GM12875 (cell line): ENCODE results near the gene BDH1.

Experiments used
- H3K4me3 ChIP-seq: one replicate; pipeline ENCODE4 v1.5.1; 2011; ENCODE audit warnings: low read depth, low read length, control low read depth
- TF ChIP-seq, protein P1 (sequence below): IDR thresholded peaks from 2 replicates; pipeline ENCODE4 v1.5.1; 2011; ENCODE audit warnings: low read depth, mild to moderate bottlenecking, control low read depth, inconsistent platforms, low read length, moderate library complexity, borderline replicate concordance; ENCODE audit not compliant: insufficient read depth

The BDH1 gene

DNA sequence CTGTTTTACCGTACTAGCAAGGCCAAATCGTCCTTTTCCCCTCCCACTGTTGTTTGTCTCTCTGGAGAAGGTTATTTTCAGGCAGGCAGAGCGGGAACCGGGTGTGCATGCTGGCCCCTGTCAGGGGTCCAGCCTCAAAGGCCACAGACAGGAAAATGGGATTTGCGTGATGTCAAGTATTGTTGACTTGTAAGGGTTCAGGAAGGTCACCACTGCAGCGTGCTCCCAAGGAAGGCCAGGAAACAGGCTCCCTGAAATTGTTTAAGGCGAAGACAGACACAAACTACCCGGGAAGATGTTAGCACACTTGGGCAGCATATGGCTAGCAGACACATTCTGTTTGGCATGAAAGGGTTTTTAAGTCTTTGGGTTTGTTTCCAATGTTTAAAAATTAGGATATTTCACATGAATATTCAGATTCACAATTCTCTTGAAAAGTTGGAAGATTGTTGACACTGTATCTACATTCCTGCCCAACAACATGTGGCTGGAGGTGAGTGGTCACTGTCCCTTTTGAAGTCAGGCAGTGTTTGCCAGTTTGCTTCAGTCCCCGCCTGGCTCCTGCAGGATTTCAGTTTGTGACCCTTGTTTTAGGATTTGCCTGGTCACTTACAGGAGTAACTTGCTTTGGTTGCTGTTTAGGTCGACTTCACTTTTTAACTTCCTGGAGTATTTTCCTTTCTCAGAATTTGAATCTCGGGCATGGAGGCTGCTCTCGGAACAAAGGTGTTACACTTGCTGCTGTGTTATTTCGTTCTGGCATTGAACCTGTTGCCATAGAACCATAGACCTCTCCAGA is 90.4 kb downstream of the BDH1 start:
- H3K4me3 ChIP-seq, result no peak overlapping the region
- TF ChIP-seq, protein P1, sequence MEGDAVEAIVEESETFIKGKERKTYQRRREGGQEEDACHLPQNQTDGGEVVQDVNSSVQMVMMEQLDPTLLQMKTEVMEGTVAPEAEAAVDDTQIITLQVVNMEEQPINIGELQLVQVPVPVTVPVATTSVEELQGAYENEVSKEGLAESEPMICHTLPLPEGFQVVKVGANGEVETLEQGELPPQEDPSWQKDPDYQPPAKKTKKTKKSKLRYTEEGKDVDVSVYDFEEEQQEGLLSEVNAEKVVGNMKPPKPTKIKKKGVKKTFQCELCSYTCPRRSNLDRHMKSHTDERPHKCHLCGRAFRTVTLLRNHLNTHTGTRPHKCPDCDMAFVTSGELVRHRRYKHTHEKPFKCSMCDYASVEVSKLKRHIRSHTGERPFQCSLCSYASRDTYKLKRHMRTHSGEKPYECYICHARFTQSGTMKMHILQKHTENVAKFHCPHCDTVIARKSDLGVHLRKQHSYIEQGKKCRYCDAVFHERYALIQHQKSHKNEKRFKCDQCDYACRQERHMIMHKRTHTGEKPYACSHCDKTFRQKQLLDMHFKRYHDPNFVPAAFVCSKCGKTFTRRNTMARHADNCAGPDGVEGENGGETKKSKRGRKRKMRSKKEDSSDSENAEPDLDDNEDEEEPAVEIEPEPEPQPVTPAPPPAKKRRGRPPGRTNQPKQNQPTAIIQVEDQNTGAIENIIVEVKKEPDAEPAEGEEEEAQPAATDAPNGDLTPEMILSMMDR, result no peak

DNA sequence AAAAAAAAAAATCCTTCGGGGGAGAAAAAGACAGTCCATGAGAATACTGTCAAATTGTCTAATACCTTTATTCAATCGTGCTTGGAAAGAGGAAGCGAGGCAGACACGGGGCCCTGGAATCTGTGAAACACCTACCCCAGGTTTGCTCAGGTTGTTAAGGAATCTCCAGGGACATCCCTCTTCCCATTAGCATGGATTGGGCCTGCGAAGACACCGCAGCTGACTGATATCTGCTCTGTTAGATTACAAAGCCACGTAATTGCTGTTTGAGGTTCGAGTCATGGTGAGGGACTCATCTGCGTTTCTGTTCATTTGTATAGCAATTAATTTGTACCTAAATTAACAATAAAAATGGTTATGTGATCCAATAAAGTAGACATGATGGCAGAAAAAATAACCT is 91.0 kb downstream of the BDH1 start:
- TF ChIP-seq, protein P1, result no peak
- no peak overlapping the region for H3K4me3 ChIP-seq

DNA sequence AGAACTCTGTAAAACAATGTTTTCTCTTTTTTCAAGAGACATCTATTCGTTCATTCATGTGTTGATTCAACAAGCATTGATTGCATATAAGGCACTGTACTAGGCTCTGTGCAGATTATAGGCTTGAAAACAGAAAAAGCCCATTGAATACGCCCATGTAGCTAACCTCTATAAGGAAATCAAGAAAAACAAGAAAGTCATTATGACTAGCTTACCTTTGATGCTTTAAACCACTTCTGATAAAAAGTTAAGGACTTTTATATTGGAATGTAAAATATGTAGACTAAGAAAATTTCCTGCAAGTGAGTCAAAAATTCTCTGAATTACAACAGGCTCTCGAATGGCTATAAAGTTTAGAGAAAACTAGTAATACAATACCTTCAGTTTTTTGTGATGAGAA is 92.5 kb downstream of the BDH1 start:
- TF ChIP-seq, protein P1, result no peak
- no peak overlapping the region for H3K4me3 ChIP-seq

DNA sequence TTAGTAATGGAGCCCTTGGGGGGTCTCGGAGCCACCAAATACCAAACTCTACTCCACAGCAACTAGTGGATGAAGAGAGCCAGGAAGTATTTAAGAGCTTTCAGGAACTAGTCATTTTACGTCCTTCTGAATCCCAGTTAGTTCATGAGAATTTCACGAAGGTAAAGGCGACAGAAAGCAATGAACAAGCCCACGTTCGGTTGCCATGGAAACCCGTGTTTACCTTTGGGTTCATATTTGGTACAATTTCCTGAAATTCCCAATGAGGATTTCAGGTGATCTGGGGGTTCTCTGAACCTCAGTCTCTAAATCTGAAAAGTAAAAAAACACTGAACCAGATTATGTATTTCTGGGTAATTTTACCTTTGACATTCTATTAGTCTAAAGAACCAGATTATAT is 93.0 kb downstream of the BDH1 start:
- no peak overlapping the region for H3K4me3 ChIP-seq
- TF ChIP-seq, protein P1, result no peak

DNA sequence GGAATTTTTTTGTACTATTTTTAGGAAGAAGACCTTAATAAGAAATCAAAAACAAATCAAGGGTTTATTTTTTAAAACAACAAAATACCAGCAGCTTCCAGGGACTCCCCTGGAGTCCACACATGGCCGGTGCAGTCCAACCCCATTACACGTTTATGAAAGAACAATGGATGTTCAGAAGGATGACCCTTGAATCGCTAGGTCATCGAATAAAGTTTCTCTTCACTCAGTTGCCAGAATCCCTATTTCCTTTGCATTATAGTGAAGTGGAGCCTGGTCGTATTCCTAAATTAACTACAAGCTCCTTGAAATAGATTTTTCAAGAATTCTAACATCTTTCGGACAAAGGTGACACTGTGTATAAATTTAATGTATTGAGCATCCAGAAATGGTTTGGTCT is 95.1 kb downstream of the BDH1 start:
- TF ChIP-seq, protein P1, result no peak
- no peak overlapping the region for H3K4me3 ChIP-seq

DNA sequence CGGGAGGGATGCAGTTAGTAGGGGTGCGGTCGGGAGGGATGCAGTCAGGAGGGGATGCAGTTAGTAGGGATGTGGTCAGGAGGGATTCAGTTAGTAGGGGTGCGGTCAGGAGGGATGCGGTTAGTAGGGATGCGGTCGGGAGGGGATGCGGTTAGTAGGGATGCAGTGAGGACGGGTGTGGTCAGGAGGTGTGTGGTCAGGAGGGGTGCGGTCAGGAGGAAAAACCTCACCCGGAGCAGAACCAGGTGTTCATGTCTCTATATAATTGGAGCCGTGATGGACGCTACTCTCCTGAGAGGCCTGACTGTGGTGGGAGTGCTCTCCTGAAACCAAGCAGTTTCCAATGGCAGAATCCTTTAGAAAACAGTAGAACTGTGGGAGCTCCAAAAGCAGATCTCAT is 95.8 kb downstream of the BDH1 start:
- TF ChIP-seq, protein P1, result no peak
- H3K4me3 ChIP-seq, result no peak overlapping the region
